Smooth muscle cell (in vitro differentiated cells): Measurements from ENCODE around the gene CIPC. TPM values are rescaled to one million over a fixed set of nuclear protein-coding genes. Genes with fewer than 3 reads are reported as not detected.

ENCODE experiments used
- DNase-seq: peaks from one replicate; lab custom pipeline; 2025; ENCODE audit not compliant: unreplicated experiment; lab: John Stamatoyannopoulos, UW
- H2AFZ ChIP-seq: fragments of 200-600 bp; sonication (generic); 2 replicates; pipeline ENCODE4 v1.6.0; 2016; ENCODE audit warnings: antibody characterized with exemption, low read depth, mild to moderate bottlenecking
- H3F3A ChIP-seq: fragments of 200-600 bp; sonication (generic); 2 replicates; pipeline ENCODE4 v1.6.0; 2017; ENCODE audit warnings: antibody characterized with exemption, low read depth
- H3K27ac ChIP-seq: fragments of 200-600 bp; sonication (generic); 2 replicates; pipeline ENCODE4 v1.5.1; 2016; ENCODE audit warnings: low read depth, mild to moderate bottlenecking
- H3K27me3 ChIP-seq: fragments of 200-600 bp; sonication (generic); 2 replicates; pipeline ENCODE4 v1.6.1; 2016; ENCODE audit warnings: low read depth, mild to moderate bottlenecking
- H3K36me3 ChIP-seq: fragments of 200-600 bp; sonication (generic); 2 replicates; pipeline ENCODE4 v1.5.1; 2016; ENCODE audit warnings: low read depth
- H3K4me1 ChIP-seq: fragments of 200-600 bp; sonication (generic); 2 replicates; pipeline ENCODE4 v1.5.1; 2016; ENCODE audit warnings: low read depth
- H3K4me2 ChIP-seq: fragments of 200-600 bp; sonication (generic); 2 replicates; pipeline ENCODE4 v1.6.0; 2016; ENCODE audit warnings: mild to moderate bottlenecking
- H3K4me3 ChIP-seq: fragments of 200-600 bp; sonication (generic); 2 replicates; pipeline ENCODE4 v1.5.1; 2016; ENCODE audit warnings: mild to moderate bottlenecking
- H3K79me2 ChIP-seq: fragments of 200-600 bp; sonication (generic); 2 replicates; pipeline ENCODE4 v1.6.0; 2016; ENCODE audit warnings: low read depth, mild to moderate bottlenecking
- H3K9ac ChIP-seq: fragments of 200-600 bp; sonication (generic); 2 replicates; pipeline ENCODE4 v1.6.0; 2016; ENCODE audit warnings: low read depth
- H3K9me3 ChIP-seq: fragments of 200-600 bp; sonication (generic); replicated peaks from 2 replicates; pipeline ENCODE4 v1.5.1; 2016; ENCODE audit warnings: low read depth
- H4K20me1 ChIP-seq: fragments of 200-600 bp; sonication (generic); 2 replicates; pipeline ENCODE4 v1.6.0; 2016; ENCODE audit warnings: low read depth
- CTCF ChIP-seq: fragments of 200-600 bp; sonication (generic); IDR thresholded peaks from 2 replicates; pipeline ENCODE4 v1.5.1; 2017; ENCODE audit warnings: borderline replicate concordance, mild to moderate bottlenecking, antibody characterized with exemption; ENCODE audit not compliant: insufficient read depth, poor library complexity, severe bottlenecking
- WGBS: methylation state at CpG from one replicate; pipeline ENCODE4 v1.1.7; 2016; ENCODE audit warnings: low lambda C conversion rate; 5-methylcytosine and 5-hydroxymethylcytosine counted together
- polyA plus RNA-seq: library from polyadenylated mRNA; unstranded; fragments of >200 nt; fragmentation: Nextera tagmentation; extraction: Ambion mirVana; gene quantifications from 2 replicates; pipeline ENCODE4 v1.2.1, GENCODE V29; 2016
- total RNA-seq: library from RNA; depleted of rRNA; stranded (reverse); fragments of >200 nt; gene quantifications from 2 replicates; pipeline ENCODE4 v1.2.3, GENCODE V29; 2014

Gene CIPC
- total and polyA plus RNA-seq, 2 experiments from 2014 or later = 3.6 to 15.1 TPM

- no peak overlapping the region for H2AFZ ChIP-seq
- H3K36me3 ChIP-seq = no peaks in the 10 kb centered on the region
- no peak for DNase-seq
- H3K27ac ChIP-seq = no peak overlapping the region
- no peak overlapping the region for H3K4me2 ChIP-seq
- H4K20me1 ChIP-seq = no peaks in the 10 kb centered on the region
- WGBS = 29% methylated on average over 2 of the region's 2 CpGs
- H3K4me1 ChIP-seq = no peaks in the 10 kb centered on the region
- no peak overlapping the region for H3K4me3 ChIP-seq
- no peak overlapping the region for H3K9ac ChIP-seq
- peaks cover 8% of the 10 kb centered on the region for H3K27me3 ChIP-seq
- no peaks in the 10 kb centered on the region for H3F3A ChIP-seq
- no peaks in the 10 kb centered on the region for H3K79me2 ChIP-seq
- no peaks in the 10 kb centered on the region for H3K9me3 ChIP-seq
- peak; percentile 34 for TF ChIP-seq CTCF
Measured at GRCh38 chr14:77151918-77152588, 54.0 kb downstream of the CIPC start.

GRCh38 chr14:77153802-77154201 is 55.7 kb downstream of the CIPC start:
- peaks cover 7% of the 10 kb centered on the region for H3K27me3 ChIP-seq
- H3K27ac ChIP-seq = no peak overlapping the region
- no peak overlapping the region for H3K4me2 ChIP-seq
- WGBS = 93% methylated on average over 3 of the region's 3 CpGs
- no peak for TF ChIP-seq CTCF
- H3K36me3 ChIP-seq = no peaks in the 10 kb centered on the region
- no peak overlapping the region for H3K9ac ChIP-seq
- H3F3A ChIP-seq = no peaks in the 10 kb centered on the region
- no peaks in the 10 kb centered on the region for H3K9me3 ChIP-seq
- H3K4me3 ChIP-seq = no peak overlapping the region
- H2AFZ ChIP-seq = no peak overlapping the region
- DNase-seq = no peak
- H3K4me1 ChIP-seq = peaks cover 6% of the 10 kb centered on the region
- H3K79me2 ChIP-seq = no peaks in the 10 kb centered on the region
- no peaks in the 10 kb centered on the region for H4K20me1 ChIP-seq

GRCh38 chr14:77154421-77154820 is 56.4 kb downstream of the CIPC start:
- Histone ChIP-seq H3F3A (no peaks in the 10 kb centered on the region), H4K20me1 (no peaks in the 10 kb centered on the region), H3K27ac (no peak overlapping the region), H3K4me3 (no peak overlapping the region), H2AFZ (no peak overlapping the region), H3K4me1 (peaks cover 12% of the 10 kb centered on the region), H3K4me2 (no peak overlapping the region), H3K79me2 (no peaks in the 10 kb centered on the region), H3K9ac (no peak overlapping the region), H3K9me3 (no peaks in the 10 kb centered on the region), H3K27me3 (peaks cover 3% of the 10 kb centered on the region), H3K36me3 (no peaks in the 10 kb centered on the region)
- DNase-seq = no peak
- WGBS = 86% methylated on average over 7 of the region's 7 CpGs
- no peak for TF ChIP-seq CTCF

GRCh38 chr14:77155083-77155482 is 57.0 kb downstream of the CIPC start:
- no peak overlapping the region for H3K9ac ChIP-seq
- H3K36me3 ChIP-seq = no peaks in the 10 kb centered on the region
- H3K4me2 ChIP-seq = no peak overlapping the region
- no peak for DNase-seq
- no peaks in the 10 kb centered on the region for H3F3A ChIP-seq
- no peaks in the 10 kb centered on the region for H3K9me3 ChIP-seq
- H3K79me2 ChIP-seq = no peaks in the 10 kb centered on the region
- H3K4me1 ChIP-seq = peaks cover 12% of the 10 kb centered on the region
- 58% methylated on average over 2 of the region's 2 CpGs for WGBS
- no peak for TF ChIP-seq CTCF
- H2AFZ ChIP-seq = no peak overlapping the region
- H3K4me3 ChIP-seq = no peak overlapping the region
- no peaks in the 10 kb centered on the region for H3K27me3 ChIP-seq
- H3K27ac ChIP-seq = no peak overlapping the region
- no peaks in the 10 kb centered on the region for H4K20me1 ChIP-seq
